SHP77 (cell line): ENCODE results near the gene MAEA.

Experiments used
- DNase-seq, 2 experiments: peaks; one replicate each; lab custom pipeline; 2025; lab: John Stamatoyannopoulos, UW

Gene MAEA

DNA sequence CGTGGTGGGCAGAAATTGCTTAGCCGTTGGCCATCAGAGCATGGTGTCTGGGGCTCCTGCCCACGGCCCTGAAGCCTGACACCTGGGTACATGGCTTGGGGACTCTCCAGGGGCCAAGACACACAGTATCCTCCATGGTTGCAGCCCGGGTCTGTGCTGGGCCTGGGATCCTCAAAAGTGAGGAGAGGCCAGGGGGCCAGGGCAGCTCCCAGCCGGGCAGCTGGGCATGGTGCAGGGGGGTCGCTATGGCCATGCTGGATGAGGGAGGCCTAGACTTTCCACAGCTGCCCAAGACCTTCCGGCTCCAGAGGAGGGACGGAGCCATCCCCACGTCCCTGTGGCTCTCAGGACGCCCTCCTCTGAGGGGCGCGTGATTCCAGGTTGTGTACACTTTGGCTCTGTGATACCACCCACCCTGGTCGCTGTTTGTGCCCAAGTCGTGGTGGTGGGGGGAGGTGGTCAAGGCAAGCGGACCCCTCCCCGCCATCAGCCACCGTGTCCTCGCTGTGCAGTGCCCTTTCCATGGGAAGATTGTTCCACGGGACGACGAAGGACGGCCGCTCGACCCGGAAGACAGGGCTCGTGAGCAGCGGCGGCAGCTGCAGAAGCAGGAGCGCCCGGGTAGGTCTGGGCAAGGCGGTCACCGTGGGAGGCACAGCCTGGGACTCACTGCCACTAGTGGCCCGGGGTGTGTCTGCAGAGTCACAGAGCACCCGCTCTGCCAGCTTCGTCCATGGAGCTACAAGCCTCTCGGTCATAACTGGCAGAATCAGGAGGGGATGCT, 90.9 kb downstream of the MAEA start:
- DNase-seq: no peak

DNA sequence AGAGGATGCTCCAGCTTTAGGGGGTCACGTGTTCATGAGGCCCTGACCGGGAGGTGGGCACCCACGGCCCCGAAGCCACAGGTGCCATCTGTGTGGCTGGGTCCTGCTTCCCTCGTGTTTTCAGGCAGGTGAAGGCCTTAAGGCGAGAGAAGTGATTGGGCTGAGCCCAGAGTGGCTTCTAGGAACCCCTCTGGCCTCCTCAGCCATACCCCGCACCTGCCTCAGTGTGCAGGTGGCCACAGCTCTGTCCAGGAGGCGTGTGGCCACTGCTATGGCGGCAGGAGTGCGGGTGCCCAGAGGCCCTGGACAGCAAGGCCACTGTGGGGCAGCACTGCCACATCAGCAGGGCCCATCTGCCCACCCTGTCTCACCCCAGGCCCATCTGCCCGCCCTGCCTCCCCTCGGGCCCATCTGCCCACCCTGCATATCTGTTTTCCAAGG, 91.5 kb downstream of the MAEA start:
- no peak for DNase-seq

DNA sequence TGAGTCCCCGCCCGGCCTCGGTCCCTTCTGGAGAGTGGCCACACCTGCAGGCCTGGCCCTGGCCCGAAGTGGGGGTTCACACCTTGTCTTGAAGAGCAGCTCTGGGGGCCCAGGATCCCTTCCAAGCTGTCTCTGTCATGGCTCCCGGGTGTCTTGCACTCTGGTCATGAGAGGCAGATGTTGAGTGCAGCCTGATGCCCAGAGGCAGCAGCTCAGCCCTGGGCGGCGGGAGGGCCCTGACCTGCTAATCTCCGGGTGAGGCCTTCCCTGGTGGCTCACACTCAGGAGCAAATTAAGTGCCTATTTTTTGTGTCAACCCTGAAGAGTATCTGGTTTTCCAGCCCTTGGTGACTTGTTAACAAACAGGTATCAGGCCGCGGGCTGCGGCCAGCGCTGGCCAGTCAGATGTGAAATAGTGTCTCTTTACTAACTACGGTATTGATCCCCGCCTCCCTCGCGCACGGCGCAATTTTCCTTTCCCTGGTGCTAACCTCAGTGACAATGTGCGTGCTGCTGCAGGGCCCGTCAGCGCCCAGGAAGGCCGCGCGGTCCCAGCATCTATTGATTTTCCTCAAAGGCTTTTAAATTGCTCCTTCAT, 92.4 kb downstream of the MAEA start:
- DNase-seq: no peak

DNA sequence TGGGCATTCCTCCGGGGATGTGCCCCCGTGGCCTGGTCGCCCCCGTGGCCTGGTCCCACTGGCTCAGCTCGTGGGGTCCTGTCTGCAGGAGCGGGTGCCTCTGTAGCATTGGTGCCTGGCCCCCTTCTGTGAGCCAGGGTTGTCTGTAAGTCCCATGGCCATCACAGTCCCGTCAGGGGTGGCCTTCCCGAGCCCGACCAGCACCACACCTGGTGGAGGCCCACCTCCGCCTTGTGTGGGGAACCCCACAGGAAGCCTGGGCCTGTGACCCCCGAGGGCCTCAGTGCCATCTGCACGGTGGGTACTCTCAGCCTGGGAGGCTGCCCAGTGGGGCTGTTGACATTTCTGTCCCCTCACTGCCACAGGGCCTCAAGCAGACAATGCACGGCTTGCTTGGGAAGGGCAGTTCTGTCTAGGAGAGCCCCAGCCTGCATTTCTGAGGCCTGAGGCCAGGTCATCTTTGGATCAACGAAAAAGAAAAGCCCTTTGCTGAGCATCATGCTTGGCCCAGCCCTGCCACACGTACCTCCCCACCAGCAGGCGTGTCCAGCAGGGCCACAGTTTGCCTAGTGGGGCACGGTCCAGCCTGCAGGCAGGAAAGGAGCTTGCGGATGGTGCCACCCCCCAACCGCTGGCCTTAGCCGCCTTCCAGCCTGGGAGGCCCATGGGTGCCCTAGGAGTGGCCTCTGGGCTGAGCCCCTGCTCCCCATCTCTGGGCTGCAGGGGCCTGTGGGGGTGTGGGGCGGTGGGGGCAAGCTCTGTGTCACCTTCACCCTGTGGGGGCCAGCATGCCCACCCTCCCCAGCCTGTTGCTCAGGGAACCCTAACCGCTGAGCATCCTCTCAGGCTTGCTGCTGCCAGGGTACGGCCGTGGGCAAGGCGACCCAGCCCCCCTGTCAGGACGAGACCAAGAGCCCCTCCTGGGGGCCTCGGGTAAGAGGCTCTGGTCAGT, 93.4 kb downstream of the MAEA start:
- no peak for DNase-seq

DNA sequence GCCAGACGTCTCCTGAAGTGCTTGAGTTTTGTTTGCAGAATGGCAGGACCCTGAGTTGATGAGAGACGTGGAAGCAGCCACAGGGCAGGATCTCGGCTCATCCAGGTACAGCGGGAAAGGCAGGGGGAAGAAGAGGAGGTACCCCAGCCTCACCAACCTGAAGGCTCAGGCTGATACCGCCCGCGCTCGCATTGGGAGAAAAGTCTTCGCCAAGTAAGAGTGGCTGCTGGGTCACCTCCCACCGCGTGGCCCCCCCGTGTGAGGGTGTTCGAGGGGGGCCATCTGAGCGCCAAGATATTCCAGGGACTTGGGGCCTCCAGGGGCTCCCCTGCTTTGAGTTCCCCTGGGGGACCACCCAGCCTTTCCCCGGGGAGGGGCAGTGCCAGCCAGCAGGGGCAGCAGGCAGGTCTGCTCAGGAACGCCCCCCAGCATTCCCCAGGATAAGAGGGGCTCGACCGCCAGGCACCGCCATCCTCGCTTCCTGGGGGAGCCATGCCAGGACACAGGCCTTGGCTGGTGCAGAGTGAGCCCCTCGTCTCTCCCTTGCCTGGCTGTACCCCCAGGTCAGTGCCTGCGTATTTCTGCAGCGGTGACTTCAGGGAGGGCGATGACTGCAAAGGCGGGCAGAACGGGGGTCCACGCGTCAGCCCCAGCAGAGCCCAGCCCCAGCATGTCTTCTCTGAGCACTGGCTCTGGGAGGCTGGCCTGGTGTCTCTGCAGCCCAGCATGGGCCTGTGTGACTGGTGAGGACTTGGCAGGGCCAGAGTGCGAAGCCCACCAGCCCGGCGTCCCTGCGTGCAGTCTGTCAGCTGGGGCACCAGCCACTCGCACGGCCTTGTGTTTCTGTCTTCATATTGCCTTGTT, 94.3 kb downstream of the MAEA start:
- no peak for DNase-seq

DNA sequence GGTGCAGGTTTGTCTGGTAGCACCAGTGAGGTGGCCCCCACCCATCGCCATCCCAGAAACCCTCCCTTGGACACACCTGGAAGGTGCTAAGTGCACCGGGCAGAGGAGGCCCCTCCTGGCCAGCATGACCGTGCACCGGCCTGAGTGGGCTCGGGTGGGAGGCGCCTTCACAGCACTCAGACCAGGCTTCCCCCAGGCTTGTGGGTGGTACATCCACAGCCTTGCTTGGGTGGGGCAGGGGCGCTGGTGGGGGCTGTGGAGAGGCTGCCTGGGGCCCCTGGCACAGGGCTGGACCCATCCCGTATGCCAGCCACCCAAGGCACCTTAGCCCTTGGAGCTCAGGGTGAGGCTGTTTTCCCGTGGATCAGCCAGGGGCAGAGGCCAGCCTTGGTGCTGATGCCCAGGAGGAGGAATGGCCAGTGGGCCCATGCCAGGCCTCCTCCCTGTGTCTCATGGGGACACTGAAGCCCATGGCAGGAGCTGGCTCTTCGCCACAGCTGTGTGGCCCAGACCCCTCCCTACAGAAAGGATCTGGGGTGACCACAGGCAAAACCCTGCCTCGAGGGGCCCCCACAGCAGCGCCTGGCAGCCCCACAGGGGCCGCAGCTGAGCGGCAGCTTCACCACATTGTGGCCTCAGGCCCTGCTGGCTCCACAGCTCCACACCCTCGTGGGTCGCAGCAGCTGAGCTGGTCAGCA, 95.1 kb downstream of the MAEA start:
- no peak for DNase-seq

DNA sequence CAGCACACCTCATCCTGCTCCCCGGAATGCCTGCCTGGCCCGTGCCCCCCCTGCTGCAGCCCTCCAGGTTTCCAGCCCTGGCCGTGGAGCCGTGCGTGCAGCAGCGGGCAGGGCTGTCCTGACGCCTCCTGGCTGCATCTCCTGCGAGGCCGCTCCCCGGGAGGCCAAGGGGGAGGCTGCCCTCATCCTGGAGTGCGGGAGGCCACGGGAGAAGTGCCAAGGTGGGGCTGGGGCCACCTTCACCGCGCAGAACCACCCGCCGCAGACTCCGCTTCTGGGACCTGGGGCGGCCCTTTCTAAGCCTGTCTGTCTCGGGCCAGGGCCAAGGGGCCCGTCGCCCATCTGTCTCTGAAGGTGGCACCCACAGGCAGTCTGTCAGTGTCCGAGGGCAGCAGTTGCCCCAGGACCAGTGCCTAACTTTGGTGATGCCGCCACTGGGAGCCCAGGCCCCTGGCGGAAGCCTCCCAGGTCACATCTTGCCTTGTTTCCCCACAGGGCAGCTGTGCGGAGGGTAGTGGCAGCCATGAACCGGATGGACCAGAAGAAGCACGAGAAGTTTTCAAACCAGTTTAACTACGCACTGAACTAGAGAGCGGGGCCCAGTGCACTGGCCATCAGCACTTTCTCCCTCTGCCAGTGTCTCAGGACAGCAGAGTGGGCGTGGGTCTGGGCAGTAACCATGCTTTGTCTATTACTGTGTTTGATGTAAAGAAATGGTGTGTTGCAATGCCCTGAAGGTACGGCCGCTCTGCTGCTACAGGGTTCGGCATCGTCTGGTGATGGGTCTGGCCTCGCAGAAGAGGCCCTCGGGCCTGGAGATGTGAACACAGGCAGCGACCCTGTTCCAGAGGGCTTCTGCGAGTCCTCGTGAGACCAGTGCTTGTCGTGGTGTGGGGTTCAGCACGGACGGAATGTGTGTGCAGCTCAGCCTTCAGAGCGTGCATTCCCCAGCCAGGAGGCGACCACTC, 96.0 kb downstream of the MAEA start:
- DNase-seq: no peak
